IMR-90 (cell line): Measurements from ENCODE around the gene ENO3.

Experiments
- CEBPB ChIP-seq: IDR thresholded peaks from 2 replicates; pipeline ENCODE4 v1.6.1; 2012; ENCODE audit warnings: low read depth, low read length, improper control_type of control experiment
- TF ChIP-seq, protein P1 (sequence below): conservative IDR thresholded peaks from 2 replicates; pipeline ENCODE4 v1.5.1; 2012; ENCODE audit warnings: mild to moderate bottlenecking, low read depth, low read length, improper control_type of control experiment

DNA sequence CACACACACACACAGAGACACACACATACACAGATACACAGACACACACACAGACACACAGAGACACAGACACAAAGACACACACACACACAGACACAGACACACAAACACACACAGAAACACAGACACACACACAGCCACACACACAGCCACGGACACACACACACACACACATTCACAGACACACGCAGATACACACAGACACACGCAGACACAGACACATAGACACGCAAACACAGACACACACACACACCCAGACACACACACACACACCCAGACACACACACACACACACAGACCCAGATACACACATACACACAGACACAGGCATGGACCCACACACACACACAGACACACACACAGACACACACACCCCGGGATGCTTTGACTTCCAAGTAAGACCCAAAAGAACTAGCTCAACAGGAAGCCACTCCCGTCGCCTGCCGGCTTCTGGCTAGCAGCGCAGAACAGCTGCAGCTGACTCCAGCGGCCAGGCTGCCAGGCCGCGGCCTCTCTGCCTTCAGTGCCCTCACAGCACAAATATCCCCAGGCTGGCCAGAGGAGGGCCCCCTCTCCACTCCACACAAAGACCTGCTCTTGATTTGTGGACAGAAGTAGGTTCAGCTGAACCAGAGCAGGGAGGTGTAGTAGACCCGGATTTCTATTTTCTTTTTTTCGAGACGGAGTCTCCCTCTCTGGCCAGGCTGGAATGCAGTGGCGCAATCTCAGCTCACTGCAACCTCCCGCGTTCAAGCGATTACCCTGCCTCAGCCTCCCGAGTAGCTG is 42.0 kb upstream of the ENO3 start:
- TF ChIP-seq, protein P1, sequence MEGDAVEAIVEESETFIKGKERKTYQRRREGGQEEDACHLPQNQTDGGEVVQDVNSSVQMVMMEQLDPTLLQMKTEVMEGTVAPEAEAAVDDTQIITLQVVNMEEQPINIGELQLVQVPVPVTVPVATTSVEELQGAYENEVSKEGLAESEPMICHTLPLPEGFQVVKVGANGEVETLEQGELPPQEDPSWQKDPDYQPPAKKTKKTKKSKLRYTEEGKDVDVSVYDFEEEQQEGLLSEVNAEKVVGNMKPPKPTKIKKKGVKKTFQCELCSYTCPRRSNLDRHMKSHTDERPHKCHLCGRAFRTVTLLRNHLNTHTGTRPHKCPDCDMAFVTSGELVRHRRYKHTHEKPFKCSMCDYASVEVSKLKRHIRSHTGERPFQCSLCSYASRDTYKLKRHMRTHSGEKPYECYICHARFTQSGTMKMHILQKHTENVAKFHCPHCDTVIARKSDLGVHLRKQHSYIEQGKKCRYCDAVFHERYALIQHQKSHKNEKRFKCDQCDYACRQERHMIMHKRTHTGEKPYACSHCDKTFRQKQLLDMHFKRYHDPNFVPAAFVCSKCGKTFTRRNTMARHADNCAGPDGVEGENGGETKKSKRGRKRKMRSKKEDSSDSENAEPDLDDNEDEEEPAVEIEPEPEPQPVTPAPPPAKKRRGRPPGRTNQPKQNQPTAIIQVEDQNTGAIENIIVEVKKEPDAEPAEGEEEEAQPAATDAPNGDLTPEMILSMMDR = peak; percentile 89
- peak; percentile 80 for TF ChIP-seq CEBPB
